LNCaP clone FGC (cell line): ENCODE data around the gene SLC24A4.

Experiments
- DNase-seq: peaks from one replicate; pipeline ENCODE4 v3.0.0-alpha.2; 2011; ENCODE audit warnings: low read depth
- H3K4me3 ChIP-seq: 2 replicates; pipeline ENCODE4 v1.5.1; 2011; ENCODE audit warnings: mild to moderate bottlenecking, low read depth, low read length, control low read depth
- TF ChIP-seq, protein P1 (sequence below): IDR thresholded peaks from 2 replicates; pipeline ENCODE4 v1.5.1; 2012; ENCODE audit warnings: mild to moderate bottlenecking; ENCODE audit not compliant: control insufficient read depth, insufficient read depth; ENCODE audit errors: extremely low read depth

SLC24A4 gene

DNA sequence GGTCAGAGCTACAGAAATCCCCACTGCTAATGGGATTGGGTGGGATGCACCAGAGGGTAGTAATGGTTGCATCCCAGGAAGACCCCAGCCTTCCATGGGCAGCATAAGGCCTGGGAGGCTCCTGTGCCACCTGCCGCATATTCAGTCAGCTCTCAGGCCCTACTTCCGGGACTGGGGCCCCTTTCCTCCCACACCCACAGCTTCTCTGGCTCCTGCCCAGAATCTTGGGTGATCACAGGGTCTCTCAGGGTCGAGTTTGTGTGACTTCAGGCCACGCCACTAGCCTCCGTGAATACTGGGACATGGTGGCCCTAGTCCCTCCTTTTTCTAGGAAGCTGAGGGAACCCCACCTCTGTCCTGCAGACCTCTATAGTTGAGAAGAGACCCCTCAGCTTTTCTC, 123.8 kb downstream of the SLC24A4 start:
- TF ChIP-seq, protein P1, sequence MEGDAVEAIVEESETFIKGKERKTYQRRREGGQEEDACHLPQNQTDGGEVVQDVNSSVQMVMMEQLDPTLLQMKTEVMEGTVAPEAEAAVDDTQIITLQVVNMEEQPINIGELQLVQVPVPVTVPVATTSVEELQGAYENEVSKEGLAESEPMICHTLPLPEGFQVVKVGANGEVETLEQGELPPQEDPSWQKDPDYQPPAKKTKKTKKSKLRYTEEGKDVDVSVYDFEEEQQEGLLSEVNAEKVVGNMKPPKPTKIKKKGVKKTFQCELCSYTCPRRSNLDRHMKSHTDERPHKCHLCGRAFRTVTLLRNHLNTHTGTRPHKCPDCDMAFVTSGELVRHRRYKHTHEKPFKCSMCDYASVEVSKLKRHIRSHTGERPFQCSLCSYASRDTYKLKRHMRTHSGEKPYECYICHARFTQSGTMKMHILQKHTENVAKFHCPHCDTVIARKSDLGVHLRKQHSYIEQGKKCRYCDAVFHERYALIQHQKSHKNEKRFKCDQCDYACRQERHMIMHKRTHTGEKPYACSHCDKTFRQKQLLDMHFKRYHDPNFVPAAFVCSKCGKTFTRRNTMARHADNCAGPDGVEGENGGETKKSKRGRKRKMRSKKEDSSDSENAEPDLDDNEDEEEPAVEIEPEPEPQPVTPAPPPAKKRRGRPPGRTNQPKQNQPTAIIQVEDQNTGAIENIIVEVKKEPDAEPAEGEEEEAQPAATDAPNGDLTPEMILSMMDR, result no peak
- no peak for DNase-seq
- no peak overlapping the region for H3K4me3 ChIP-seq

DNA sequence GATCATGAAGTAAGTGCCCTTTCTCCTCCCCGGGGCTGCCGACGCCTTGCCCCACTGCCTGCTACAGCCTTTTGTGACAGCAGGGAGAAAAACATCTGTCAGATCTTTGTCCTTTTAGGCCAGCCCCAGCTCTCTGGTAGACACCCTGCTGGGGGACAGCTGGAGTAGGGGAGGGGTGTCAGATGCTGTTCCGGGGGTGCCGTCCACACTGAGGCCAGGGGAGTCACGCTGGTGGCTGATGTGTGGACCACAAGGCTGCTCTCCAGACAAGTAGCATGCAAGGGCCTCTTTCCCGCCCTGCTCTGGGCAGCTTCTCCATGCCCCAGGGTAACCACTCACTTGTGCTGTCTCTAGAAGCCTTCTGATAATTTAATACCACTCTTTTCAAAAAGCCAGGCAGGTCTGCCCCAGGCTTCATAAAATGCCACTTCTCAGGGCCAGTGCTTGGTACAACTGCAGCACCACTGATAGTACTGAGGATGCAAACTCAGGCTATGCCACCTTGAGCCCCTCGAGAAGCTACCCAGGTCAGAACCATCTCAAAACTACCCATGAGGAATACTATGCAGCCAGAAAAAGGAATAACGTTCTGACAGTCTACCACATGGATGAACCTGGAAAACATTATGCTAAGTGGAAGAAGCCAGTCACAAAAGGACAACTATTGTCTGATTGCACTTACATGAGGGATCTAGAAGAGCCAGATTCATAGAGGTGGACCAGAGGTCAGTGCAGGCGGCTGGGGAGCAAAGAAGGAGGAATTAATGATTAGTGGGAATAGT, 124.6 kb downstream of the SLC24A4 start:
- no peak overlapping the region for H3K4me3 ChIP-seq
- DNase-seq, result no peak
- TF ChIP-seq, protein P1, result no peak

DNA sequence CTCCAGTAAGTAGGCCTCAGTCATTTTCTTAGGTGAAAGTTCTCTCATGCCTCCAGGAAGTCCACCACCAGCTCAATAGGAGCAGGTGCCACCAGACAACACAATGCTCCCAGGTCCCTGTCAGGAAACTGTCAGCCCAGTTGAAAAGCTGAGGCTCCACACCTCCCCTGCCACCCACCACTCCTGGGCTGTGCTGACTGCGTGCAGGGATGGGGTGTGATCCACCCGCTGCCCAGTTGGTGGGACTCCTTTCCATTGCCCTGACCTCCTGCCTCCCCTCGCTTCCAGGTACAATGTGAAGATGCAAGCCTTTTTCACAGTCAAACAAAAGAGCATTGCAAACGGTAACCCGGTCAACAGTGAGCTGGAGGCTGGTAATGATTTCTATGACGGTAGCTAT, 125.8 kb downstream of the SLC24A4 start:
- DNase-seq, result no peak
- H3K4me3 ChIP-seq, result no peak overlapping the region
- TF ChIP-seq, protein P1, result no peak

DNA sequence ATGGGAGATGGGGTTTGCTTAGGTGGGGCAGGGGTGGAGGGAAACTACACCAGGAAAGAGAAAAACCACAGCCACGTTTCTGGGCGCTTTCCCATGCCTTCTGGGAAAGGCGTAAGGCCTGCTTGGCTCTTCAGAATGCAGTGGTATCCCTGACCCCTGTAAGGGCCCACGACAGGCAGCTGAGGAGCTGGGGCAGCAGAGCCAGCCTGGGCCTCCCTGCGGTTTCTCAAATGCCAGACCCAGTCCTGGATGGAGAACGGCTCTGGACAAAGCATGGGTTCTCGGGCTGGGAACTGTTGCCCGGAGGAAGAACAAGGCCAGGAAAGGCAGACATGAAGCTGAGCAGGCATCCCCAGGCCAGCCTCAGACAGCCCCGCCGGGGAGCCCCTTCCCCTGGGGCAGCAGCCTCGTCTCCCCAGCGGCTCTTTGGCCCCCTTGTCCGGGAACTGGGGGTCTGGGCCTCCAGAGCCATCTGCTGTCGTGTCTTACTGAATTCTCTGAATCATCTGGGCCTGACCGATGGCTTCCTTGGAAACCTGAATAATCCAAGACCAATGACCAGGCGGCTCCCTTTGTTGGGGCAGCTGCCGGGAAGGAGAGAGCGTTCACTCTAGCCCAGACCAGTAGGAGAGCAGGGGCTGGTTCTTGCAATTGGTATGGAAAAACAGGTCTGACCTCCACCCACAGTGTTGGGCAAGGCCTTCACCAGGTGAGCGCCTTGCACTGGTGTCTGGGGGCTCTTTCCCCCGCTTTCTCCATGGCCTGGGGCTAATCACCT, 126.6 kb downstream of the SLC24A4 start:
- TF ChIP-seq, protein P1, result no peak
- H3K4me3 ChIP-seq, result no peak overlapping the region
- no peak for DNase-seq

DNA sequence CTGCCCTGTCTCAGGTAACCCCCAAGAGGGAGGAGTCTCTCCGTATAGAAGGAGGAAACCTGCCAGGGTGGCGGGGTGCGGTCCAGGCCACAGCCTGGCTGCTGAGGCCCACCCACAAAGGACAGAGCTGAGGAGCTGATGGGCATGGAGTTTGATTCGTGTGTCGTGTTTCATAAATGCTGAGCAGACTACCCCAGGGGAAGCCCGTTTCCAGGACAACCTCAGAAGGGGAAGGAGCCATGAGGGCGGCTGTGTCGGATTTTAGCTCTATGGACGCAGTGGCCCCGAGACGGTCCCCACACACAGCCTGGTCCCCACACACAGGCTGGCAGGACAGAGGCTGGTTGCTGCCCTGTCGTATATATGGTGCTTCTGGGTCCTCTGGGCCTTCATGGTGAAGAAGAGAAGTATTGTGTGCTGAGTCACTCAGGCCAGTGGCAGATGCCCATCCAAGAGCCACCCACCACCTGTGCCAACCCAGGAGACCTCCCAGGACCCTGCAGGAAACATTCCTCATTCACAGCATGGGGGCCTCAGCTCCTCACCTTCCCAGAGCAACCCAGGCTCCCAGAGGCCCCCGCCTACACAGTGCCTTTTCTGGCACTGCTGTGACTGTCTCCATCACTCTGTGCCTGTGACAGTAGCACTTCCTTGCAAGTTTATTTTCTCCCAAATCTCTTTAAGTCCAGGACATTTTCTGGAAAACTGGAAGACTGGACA, 127.5 kb downstream of the SLC24A4 start:
- DNase-seq, result no peak
- TF ChIP-seq, protein P1, result no peak
- H3K4me3 ChIP-seq, result no peak overlapping the region

DNA sequence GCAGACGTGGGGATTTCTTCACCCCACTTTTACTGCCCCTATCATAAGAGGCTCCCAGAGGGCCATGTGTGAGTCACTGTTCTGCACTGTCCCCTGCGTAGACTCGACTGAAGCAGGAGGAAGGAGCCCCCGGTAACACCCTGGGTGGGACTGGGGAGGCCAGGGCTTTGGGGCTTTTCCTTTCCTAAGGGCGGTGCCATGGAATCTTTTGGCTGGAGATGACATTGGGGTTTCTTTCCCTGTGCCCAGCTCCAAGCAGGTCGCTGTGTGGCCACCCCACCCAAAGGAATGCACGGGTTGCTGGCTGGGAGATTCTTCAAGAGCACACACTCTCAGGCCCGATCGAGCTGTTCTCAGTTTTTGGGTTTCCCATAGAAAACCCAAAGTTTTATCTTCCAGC, 128.3 kb downstream of the SLC24A4 start:
- TF ChIP-seq, protein P1, result no peak
- no peak overlapping the region for H3K4me3 ChIP-seq
- DNase-seq, result no peak
